Mesothelial cell of epicardium (in vitro differentiated cells): Measurements from ENCODE around the gene TNKS1BP1. TPM values are rescaled to one million over a fixed set of nuclear protein-coding genes. Genes with fewer than 3 reads are reported as not detected.
"Not testable (repeated sequence)": the region's sequence is repeated elsewhere in the genome, so short reads cannot be mapped to it uniquely, and the experiment has no call there.

Experiments
- DNase-seq, 2 experiments: peaks; one replicate each; pipeline ENCODE4 v3.0.0; 2021; ENCODE audit warnings: low spot score in 2 of 2; ENCODE audit not compliant: unreplicated experiment in 2 of 2
- H3K27ac Mint-ChIP-seq: 2 replicates; pipeline ENCODE4 v1.8.0; 2021; ENCODE audit warnings: mixed read lengths
- H3K27me3 Mint-ChIP-seq: 2 replicates; pipeline ENCODE4 v1.8.0; 2021; ENCODE audit warnings: low read depth, mixed read lengths
- H3K36me3 Mint-ChIP-seq: 2 replicates; pipeline ENCODE4 v1.8.0; 2021; ENCODE audit warnings: mixed read lengths
- H3K4me1 Mint-ChIP-seq: 2 replicates; pipeline ENCODE4 v1.8.0; 2021; ENCODE audit warnings: mixed read lengths
- H3K4me3 Mint-ChIP-seq: 2 replicates; pipeline ENCODE4 v1.8.0; 2021; ENCODE audit warnings: mild to moderate bottlenecking, moderate library complexity, mixed read lengths
- H3K9me3 Mint-ChIP-seq: 2 replicates; pipeline ENCODE4 v1.8.0; 2021; ENCODE audit warnings: mixed read lengths
- total RNA-seq: library from RNA; stranded (reverse); gene quantifications from 3 replicates; pipeline ENCODE4 v1.2.1, GENCODE V29; 2021
- TF ChIP-seq, protein P1 (sequence below): fragments of 200-600 bp; sonication (generic); IDR thresholded peaks from one replicate; pipeline ENCODE4 v1.5.0; 2021; ENCODE audit warnings: antibody characterized with exemption; ENCODE audit not compliant: unreplicated experiment

Gene TNKS1BP1
- total RNA-seq, 1 donor from 2014 or later, result 216 TPM

DNA sequence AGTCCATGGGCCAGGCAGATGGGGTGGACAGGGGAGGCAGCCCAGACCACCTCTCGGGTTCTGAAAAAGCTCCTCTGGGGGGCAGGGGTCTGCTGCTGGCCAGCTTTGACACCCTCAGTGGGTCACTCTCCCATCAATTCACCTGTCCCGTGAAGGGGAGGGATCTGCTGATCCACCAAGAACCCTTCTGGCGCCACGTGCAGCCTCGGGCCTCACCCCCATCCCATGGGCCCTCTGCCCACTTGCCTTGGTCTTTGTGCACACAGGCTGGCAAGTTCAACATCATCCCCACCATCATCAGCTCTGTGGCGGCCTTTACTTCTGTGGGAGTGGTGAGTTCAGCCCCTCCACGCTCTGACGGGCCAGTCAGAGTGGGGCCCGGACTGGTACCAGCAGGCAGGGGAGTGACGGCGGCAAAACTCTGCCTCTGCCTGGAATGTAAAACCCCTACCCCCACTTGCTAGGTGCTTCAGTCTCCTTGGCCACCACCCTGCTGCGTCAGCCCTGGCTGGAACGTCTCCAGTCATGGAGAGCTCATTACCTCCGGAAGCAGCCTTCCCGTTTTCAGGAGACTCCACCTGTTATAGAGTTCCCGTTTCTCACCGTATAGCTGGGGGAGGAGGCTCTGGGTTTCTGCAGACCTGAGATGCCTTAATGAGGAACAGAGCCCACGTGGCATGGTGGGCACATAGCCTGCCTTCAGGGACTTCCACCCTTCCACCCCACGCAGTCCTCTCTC is 43.5 kb upstream of the TNKS1BP1 start:
- Mint-ChIP-seq H3K27ac (no peak overlapping the region), H3K4me3 (no peak overlapping the region), H3K27me3 (peaks cover 20% of the 10 kb centered on the region), H3K9me3 (no peaks in the 10 kb centered on the region), H3K4me1 (no peaks in the 10 kb centered on the region), H3K36me3 (no peaks in the 10 kb centered on the region)
- no peak for DNase-seq
- TF ChIP-seq, protein P1, sequence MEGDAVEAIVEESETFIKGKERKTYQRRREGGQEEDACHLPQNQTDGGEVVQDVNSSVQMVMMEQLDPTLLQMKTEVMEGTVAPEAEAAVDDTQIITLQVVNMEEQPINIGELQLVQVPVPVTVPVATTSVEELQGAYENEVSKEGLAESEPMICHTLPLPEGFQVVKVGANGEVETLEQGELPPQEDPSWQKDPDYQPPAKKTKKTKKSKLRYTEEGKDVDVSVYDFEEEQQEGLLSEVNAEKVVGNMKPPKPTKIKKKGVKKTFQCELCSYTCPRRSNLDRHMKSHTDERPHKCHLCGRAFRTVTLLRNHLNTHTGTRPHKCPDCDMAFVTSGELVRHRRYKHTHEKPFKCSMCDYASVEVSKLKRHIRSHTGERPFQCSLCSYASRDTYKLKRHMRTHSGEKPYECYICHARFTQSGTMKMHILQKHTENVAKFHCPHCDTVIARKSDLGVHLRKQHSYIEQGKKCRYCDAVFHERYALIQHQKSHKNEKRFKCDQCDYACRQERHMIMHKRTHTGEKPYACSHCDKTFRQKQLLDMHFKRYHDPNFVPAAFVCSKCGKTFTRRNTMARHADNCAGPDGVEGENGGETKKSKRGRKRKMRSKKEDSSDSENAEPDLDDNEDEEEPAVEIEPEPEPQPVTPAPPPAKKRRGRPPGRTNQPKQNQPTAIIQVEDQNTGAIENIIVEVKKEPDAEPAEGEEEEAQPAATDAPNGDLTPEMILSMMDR, result no peak

GRCh38 chr11:57364851-57365660 is 40.3 kb upstream of the TNKS1BP1 start:
- Mint-ChIP-seq H3K36me3 (no peaks in the 10 kb centered on the region), H3K27ac (no peak overlapping the region), H3K4me1 (no peaks in the 10 kb centered on the region), H3K27me3 (peaks cover 22% of the 10 kb centered on the region), H3K9me3 (no peaks in the 10 kb centered on the region), H3K4me3 (no peak overlapping the region)
- DNase-seq, result no peak
- TF ChIP-seq, protein P1, result no peak

- Mint-ChIP-seq H3K27me3 (peaks cover 22% of the 10 kb centered on the region), H3K4me1 (peaks cover 3% of the 10 kb centered on the region), H3K27ac (no peak overlapping the region), H3K9me3 (no peaks in the 10 kb centered on the region), H3K36me3 (no peaks in the 10 kb centered on the region), H3K4me3 (no peak overlapping the region)
- TF ChIP-seq, protein P1, result no peak
- no peak for DNase-seq
Measured at GRCh38 chr11:57363131-57364080, 38.7 kb upstream of the TNKS1BP1 start.

DNA sequence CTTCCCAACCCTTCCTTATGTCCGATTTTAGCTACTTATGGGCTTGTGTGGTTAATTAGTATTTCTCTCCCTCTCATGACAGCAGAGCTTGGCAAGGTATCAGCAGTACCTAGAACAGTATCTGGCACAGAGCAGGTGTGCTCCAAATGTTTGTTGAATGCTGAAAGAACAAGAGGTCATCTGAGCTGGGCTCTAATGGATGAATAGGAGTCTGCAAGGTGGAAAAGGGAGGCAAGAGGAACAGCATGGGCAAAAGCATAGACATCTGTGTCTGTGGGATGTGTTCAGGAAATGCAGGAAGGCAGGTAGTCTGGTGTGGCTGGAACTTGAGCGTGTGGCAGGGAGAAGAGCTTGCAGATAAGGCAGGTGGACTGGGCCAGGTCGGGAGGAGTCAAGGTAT is 37.2 kb upstream of the TNKS1BP1 start:
- Mint-ChIP-seq H3K9me3 (no peaks in the 10 kb centered on the region), H3K27ac (no peak overlapping the region), H3K4me3 (no peak overlapping the region), H3K36me3 (no peaks in the 10 kb centered on the region), H3K4me1 (peaks cover 3% of the 10 kb centered on the region), H3K27me3 (peaks cover 22% of the 10 kb centered on the region)
- TF ChIP-seq, protein P1, result no peak
- DNase-seq, result no peak

GRCh38 chr11:57361420-57361819 is 36.7 kb upstream of the TNKS1BP1 start:
- not testable (repeated sequence) for H3K36me3 Mint-ChIP-seq, H3K4me3 Mint-ChIP-seq, DNase-seq, H3K4me1 Mint-ChIP-seq, H3K9me3 Mint-ChIP-seq, H3K27ac Mint-ChIP-seq
- H3K27me3 Mint-ChIP-seq, result peaks cover 19% of the 10 kb centered on the region
